Renal cortical epithelial cell (primary cell): Measurements from ENCODE around the gene EEPD1. TPM values are rescaled to one million over a fixed set of nuclear protein-coding genes. Genes with fewer than 3 reads are reported as not detected.

ENCODE experiments used
- DNase-seq: peaks from one replicate; pipeline ENCODE4 v3.0.0-alpha.2; 2011; ENCODE audit warnings: low read depth
- total RNA-seq: library from RNA; depleted of rRNA; stranded (reverse); fragments of >200 nt; gene quantifications from 2 replicates; pipeline ENCODE4 v1.2.3, GENCODE V29; 2014

Gene EEPD1
- total RNA-seq, 1 donor from 2014 or later = 3.7 TPM

DNA sequence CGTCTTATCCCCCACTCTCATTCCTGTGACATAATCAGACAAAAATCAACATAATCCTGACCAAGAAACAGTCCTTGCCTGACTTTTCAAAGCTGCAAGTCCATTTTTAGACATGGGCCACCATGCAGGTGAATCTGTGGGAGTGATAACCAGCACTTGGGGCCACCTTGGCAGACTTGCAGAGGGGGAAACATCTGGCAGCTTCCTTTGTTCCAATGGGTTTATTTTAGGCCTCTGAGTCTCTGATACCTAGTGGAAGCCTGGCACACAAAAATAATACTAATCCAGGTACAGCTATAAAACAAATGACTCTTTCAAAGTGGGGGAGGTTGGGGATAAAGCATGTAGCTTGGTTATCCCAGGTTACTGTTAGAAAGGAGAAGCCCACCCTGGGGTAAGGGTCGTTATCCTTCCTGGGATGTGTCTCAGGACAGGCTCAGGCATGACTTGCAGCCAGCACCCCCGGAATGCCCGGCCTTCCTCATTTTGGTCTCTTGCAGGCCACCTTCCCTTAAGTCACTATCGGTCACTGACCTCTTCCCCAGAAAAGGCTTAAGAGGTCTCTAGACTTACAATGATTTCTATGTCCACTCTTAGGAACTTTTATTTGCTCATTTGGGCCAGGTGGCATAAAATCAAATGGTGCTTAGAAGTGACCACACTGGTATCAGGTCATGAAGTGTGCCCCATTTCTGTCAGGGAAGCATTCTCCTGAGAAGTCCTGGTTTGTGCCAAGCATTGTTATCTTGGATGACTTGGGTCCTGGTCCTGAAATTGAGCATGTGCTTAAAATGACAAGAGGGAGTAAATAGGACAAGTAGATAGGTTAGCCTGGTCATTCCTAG is 37.6 kb downstream of the EEPD1 start:
- no peak for DNase-seq

DNA sequence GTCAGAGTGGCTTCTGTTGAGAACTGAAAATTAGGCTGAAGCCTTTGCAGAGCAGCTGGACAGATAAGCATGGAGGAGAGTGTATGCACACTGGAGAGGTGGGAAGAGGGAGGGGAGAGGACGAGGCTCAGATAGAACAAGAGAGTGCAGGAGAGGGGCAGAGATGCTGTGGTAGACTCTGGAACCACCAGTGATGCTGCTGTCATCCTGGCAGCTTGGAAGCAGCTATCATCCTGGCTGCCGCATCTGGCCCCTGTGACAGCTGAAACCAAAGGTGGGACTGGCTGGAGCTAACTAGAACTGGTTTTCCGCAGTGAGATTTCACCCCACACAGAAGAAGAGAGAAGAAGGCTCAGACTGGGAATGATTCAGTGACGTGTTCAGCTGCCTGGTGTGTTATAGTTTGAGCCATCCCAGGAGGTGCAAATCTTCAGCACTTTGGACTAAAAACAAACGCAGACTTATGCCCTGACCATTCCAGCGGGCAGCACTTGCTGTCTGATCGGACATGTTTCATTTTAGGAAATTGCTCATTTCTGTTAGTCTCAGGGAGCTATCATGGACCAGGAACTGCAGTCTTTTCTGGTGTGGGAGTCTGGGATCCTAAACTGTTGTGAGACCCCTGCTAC is 38.4 kb downstream of the EEPD1 start:
- DNase-seq = no peak

DNA sequence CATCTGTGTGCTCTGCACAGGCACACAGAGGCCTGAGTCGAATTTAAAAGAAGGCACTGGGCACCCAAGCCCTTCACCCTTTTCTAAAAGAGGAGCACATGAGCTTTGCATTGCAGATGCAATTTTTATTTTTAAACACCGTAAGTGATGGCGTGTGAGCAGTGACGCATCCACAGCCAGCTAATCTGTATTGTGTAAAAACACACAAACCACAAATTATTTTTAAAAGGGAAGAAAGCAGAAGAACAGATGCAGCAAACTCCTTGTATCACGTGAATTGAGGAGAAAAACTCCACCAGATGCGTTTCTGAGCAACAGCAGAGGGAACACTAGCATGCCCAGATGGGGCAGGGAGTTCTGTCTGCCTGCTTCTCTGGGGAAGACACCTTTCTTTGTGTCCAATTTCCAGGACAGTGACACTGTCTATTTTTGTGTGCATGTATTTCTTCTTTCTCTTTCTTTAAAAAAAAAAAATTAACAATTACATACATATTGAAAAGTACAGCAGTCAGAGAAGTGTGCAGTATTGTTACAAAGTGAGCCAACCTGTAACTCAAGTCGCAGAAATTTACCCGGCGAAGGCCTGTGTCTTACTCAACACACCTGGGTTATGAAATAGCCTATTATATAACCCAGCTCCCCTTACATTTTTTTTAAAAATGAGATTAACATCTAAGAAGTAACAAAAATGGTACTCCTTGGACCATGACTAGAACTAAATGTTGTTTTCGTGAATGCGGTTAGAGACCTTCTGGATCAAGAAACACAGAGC is 39.2 kb downstream of the EEPD1 start:
- DNase-seq = no peak

DNA sequence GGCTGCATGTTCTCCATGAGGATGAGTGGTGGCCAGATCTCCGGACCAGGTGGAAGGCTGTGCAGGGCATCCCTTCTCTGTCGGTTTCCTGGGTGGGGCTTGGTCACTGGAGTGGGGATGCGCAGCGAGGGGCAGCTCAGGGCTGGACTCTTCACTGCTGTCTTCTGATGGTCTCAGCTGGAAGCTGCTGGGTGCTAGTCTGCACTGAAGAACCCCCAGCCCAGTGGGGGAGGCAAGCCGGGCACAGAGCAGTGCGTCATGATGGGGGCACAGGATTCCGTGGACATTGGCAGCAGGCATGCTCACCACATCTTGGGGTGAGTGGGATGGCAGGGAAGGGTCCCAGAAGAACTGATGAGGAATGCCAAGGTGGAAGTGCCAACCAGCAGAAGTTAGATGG is 39.8 kb downstream of the EEPD1 start:
- no peak for DNase-seq

DNA sequence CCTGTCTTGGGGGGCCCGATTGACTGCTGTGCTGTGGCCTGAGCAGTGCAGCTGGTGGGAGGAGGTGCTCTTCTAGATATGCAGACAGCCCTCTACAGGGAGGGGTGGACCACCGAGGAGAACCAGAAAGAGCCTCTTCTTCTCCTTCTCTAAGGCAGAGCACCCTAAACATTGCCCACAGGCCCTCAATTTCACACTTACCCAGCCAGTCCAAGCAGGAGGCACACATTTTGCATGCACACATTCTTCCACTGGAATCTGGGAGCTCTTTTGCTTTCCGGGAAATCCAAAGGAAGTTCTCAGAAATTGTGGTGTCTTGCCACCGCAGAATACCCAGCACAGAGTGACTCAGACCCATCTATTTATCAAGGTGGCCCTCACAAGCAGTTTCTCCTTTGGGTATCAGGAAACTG is 45.8 kb downstream of the EEPD1 start:
- DNase-seq = peak; percentile 15

DNA sequence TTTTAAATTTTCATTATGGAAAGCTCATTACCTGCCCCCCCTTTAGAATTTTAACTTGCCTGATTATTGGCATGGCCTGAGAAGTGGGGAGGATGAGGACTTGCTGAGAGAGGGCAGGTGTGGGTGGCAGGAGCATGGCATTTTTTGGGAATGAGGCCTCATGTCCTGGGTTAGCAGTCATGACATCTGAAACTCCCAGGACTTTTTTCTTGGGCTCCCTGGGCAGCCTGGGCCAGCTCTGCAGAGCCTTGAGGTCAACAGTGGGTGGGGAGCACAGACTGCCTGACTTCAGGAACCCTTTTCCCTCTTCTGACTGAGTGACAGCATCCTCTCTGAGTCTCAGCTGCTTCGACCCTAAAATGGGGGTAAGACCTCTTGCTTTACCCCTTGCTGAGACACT is 46.3 kb downstream of the EEPD1 start:
- DNase-seq = no peak

DNA sequence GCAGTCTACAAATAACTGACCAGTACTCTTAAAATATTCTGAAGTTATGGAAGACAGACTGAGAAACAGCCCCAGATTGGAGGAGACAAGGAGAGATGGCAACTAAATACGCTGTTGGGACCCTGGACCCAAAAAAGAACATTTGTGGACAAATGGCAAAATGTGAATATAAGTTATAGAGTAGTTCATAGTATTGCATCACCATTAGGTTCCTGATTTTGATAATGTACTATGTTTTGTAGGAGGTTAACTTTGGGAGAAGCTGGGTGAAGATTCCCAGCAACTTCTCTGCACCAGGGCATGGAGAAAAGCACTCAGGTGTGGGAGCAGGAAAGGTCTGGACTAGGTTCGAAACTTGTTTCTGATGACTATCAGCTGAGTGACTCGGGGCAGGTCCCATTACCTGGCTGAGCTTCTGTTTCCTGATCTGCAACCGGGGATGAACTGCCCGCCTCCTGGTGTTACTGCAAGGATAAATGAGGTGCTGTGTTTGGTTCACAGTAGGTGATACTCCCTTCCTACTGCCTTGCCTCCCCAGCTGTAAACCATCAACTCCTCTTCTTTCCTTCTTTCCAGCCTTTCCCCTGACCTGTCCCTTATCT is 48.2 kb downstream of the EEPD1 start:
- no peak for DNase-seq

DNA sequence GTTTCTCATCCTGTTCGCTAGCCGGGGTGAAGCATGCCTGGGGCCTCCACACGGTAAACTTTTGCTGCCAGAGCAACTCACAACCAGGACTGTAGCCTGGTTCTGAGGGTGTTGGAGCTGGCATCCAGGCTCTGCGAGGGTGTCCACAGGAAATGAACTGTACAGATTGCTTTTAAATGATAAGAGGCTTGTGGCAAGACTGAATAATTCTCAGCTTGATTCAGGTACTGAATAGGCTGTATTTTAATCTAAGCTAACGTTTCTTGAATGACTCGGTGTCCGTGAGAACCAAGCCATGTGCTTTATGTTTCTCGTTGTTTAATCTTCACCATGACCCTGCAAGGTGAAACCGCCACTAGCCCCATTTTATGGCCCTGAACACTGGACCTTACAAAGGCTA is 49.3 kb downstream of the EEPD1 start:
- DNase-seq = no peak

DNA sequence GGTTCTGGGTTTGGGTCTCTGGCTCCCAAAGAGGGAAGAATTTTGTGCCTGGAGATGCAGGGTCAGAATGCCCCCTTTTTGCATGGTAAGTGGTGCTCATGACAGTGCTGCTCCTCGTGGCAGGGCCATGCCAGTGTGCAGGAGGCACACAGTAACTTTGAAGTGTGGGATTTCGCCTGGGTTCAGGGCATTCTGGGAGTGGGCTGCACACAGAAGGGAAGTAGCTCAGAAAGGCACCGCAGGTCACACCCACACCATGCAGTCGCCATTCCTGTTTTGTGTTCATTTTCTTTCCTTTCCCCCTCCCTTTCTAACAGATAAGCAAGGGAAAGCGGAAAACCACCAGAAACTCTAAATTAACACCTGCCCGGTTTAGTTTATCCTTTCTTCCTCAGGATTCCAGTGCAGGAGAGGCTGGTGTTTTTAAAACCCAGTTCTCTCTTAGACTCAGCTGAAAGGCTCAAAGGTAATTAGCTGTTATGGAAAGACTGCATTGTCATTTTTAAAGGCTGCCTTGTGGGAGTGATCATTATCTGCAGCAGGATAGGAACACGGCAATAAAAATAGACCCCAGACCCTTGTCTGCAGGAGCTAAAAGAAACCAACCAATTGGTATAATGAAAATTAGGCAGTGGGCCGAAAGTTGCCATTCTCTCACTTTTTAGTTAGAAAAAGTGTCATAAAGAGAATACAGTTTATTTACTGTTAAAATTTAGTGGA is 50.2 kb downstream of the EEPD1 start:
- DNase-seq = no peak

DNA sequence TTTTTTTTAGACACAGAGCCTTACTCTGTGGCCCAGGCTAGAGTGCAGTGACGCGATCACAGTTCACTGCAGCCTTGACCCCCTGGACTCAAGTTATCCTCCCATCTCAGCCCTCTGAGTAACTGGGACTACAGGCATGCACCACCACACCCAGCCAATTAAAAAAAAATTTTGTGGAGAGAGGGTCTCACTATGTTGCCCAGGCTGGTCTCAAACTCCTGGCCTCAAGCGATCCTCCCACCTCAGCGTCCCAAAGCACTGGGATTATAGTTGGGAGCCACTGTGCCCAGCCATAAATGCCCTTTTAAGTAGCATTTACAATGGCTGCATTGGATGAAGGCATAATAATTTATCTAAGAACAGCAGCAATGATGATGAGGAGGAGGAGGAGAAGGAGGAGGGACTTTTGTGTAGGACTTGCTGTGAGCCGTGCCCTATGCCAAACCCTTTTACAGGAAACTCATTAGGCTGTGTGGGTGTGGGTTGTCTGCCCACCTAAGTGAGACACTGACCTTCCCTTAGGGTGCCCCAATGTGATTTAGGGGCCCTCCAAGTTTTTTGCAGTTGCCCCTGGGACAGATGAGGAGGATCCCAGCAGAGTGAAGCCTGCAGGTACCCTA is 51.1 kb downstream of the EEPD1 start:
- no peak for DNase-seq

DNA sequence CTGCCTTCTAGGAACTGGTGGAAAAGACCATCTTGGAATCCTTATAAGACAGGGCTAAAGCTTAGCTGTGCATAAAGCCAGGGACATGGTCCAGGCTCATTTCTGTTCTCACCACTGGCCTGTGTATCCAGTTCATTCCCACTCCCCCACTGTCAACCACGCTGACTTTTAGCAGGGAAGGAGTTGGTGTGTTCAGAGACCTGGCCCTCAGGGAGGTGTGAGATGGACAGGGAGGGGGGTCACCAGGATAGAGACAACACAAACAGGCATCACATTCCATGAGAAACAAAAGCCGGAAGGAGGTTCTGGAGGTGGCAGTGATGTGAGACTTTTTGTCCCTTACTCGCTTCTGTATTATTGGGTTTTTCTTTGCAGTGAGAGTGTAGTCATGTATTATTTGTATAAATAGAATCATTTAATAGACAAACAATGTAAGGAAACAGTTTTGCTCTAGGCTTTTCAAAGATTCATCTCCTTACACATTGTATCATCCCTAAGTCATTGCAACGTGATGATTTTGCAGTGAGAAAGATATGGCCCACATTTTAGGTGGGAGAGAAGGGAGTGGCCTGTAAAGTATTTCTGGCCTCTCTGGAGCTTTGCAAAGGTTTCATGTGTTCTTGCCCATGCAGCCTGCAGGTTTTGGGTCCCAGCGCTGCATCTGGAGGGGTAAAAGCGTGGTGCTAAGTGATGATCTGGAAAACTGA is 52.0 kb downstream of the EEPD1 start:
- no peak for DNase-seq

DNA sequence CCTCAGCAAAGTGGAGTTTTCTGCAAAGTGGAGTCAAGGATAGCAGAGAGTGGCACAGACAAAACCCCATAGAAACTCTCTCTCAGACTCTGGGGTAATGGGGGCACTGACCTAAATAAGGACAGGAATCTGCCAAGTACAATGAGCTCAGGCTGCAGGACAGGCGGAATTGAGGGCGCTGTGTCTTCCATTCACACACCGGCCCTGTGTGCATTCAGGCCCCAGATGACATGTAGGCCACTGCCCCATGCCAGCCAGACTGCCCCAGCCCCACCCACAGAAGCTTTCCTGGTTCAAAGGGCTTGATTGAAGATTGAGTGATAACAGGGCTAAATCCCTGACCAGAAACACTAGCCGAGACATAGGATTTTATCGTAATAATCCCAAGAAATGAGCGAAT is 52.7 kb downstream of the EEPD1 start:
- no peak for DNase-seq

DNA sequence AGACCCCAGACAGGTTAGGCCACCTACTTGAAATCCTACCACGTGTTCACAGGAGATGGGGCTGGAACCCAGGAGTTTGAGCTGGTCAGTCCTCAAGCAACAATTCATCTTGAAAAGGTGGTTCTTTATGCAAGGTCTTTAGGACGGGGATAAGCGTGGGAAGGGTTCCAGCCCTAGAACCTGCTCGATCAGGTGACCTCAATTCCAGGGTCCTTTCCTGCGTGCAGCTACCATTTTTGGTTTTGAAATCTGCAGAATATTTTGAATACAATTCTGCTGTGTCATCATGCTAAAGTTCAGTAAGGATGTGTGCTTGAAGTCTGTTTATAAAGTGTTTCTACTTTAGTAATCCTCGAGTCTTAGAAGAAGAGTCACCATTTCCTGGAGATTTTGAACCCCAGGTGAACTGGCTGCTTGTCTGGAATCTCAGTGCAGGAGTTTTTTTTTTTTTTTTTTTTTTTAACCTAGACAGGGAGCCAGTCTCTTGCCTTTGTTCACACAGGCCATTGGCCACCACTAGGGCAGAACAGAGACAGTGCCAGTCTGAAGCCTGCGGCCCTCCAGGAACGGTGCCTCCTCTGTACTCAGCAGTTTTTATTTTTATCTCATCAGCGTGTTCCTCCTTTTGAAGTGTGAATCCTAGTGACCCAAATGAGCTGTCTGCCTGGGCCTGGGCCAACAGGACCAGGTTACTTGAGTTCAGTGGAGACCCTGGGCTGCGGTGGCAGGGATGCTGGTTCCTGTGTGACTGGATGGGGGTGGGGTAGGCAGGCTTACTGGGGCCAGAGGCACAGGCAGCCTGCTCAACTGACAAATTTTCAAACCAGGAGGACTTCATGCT is 54.6 kb downstream of the EEPD1 start:
- peak; percentile 93 for DNase-seq

DNA sequence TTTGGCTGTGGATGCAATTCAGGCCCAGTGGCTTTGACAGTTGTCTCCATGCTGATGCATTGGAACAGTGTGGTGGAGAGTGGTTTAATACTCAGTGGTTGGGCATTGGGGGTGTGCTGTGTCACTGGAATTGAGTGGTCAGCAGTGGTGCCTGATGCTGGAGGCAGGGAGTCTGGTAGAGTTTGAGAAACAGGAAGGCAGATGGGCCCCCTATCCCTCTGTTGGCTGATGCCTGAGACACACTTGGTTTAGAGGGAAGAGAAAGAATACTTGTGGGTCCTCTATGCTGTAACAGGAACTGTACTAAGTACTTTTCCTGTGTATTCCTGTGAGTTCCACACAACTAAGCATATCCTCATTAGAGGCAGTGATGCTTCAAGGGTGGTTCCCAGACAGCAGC is 55.4 kb downstream of the EEPD1 start:
- DNase-seq = peak; percentile 15

DNA sequence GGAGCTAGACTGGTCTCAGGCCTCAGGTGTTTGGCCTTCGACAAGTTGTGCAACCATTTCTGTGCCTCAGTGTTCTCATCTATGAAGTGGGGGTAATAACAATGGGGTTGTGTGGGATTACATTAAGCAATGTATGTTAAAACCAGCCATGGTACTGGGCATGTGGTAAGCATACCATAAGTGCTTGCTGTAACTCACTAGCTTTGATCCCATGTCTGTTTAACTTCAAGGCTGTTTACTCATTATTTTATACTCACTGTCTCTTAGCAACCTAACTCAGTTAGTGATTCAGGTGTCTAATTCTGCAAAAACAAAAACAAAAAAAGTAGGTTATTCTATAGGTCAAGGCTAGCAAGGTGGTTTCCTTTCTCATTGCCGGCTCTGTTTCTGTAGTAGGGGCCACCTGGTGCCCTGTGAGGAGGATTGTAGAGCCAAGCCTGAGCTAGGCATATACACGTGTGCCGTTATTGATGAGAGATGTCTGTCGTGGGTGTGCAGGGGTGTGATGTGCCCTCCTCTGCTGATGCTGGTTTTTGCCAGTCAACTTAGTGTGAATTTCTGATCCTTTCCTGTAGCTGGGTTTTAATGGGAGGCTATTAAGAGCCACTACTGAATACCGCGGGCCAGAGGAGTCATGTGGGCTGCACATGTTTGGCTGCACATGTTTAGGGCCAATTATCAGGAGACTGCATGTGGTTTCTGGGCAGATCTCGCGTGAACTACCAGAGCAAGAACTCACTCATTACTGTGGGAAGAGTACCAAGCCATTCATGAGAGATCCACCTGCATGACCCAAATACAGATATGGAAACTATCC is 56.2 kb downstream of the EEPD1 start:
- DNase-seq = peak; percentile 55

DNA sequence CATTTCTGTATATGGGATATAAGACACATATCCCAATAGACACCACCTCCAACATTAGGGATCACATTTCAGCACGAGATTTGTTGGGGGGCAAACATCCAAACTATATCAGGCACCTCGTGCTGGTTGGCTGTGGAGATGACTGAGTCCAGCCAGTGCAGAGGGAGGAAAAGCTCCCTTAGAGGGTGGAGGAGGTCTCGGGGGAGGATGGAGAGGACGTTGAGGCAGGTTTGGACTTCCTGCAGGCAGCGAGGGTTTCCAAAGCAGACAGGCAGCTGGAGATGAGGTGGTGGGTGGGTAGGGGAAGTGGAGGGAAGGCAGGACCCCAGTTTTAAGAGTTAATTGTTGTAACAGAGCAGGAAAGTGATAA is 56.7 kb downstream of the EEPD1 start:
- DNase-seq = no peak

DNA sequence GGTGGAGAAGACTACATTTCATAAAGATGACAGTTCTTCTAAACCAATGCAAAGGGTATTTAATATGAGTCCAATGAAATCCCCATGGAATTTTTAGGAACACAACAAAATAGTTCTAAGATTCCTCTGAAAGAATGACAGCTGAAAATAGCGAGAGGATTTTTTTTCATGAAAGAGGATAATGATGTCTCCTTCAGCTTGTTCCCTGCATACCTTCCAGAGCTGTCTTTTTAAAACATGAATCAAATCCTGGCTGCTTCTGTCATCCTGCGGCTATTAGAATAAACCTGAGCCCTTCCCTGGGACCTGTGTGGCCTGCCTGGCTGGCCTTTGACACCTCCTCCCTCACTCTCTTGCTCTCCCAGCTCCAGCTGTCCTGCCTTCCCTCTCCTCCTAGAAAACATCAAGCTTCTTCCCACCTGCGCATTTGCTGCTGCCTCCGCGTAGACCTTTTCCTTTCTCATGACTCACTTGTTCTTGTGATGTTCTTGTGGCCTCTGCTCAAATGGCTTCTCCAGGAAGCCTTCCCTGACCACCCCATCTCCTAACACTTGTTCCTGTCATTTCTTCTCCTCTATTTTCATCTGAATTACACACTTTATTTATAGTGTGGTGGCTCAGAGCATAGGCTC is 57.4 kb downstream of the EEPD1 start:
- no peak for DNase-seq
